GM12864 (cell line): ENCODE results near the gene RNF123.

ENCODE experiments used
- DNase-seq: peaks from one replicate; pipeline ENCODE4 v3.0.0-alpha.2; 2011; ENCODE audit warnings: low read depth
- H3K4me3 ChIP-seq: 2 replicates; pipeline ENCODE4 v1.5.1; 2011; ENCODE audit warnings: mild to moderate bottlenecking, low read depth, low read length, control low read depth
- CTCF ChIP-seq: IDR thresholded peaks from 2 replicates; pipeline ENCODE4 v1.5.1; 2011; ENCODE audit warnings: low read depth, mild to moderate bottlenecking, moderate library complexity, low read length, control low read depth, inconsistent platforms; ENCODE audit errors: missing control alignments

RNF123 gene

GRCh38 chr3:49699281-49699979 is 10.1 kb downstream of the RNF123 start:
- H3K4me3 ChIP-seq, result no peak overlapping the region
- no peak for DNase-seq
- TF ChIP-seq CTCF, result no peak

GRCh38 chr3:49700014-49700413 is 10.7 kb downstream of the RNF123 start:
- H3K4me3 ChIP-seq, result no peak overlapping the region
- TF ChIP-seq CTCF, result no peak
- DNase-seq, result no peak

GRCh38 chr3:49700453-49701128 is 11.2 kb downstream of the RNF123 start:
- no peak for TF ChIP-seq CTCF
- H3K4me3 ChIP-seq, result no peak overlapping the region
- DNase-seq, result no peak

- peak; percentile 54 for TF ChIP-seq CTCF
- H3K4me3 ChIP-seq, result no peak overlapping the region
- DNase-seq, result no peak
Measured at GRCh38 chr3:49701388-49702077, 12.2 kb downstream of the RNF123 start.

- DNase-seq, result no peak
- H3K4me3 ChIP-seq, result no peak overlapping the region
- no peak for TF ChIP-seq CTCF
Measured at GRCh38 chr3:49702672-49703071, 13.3 kb downstream of the RNF123 start.

GRCh38 chr3:49703443-49703927 is 14.1 kb downstream of the RNF123 start:
- peak; percentile 93 for TF ChIP-seq CTCF
- DNase-seq, result no peak
- H3K4me3 ChIP-seq, result no peak overlapping the region
